HepG2 (cell line): ENCODE results near the gene POC1B. TPM values are rescaled to one million over a fixed set of nuclear protein-coding genes. Genes with fewer than 3 reads are reported as not detected.

Experiments
- ATAC-seq: fragments of 200-7000 bp; cut with Tn5 transposase; 3 replicates; pipeline ENCODE4 v1.9.1; 2020; ENCODE audit warnings: mild to moderate bottlenecking, moderate library complexity
- BruUV-seq: library from RNA; stranded (reverse); fragments of 400-500 nt; replicated peaks from 2 replicates; lab custom pipeline; 2021; lab: Mats Ljungman, UMichigan
- CTCF ChIA-PET: fragments of 300-600 bp; formaldehyde crosslinking; extraction: SDS; loops from one replicate; lab custom pipeline; 2021; ENCODE audit warnings: low total read pairs, inconsistent platforms, low intra/inter-chr PET ratio; lab: Yijun Ruan, JAX
- POLR2A ChIA-PET: fragments of 350-600 bp; sonication (Branson Sonifier 250); formaldehyde crosslinking; loops from one replicate; lab custom pipeline; 2020; ENCODE audit warnings: antibody characterized with exemption, inconsistent platforms; lab: Yijun Ruan, JAX
- DNase-seq: peaks from one replicate; pipeline ENCODE4 v3.0.0-alpha.2; 2015; ENCODE audit warnings: low spot score
- FAIRE-seq: peaks from 3 replicates; lab custom pipeline; 2011; peaks lifted over from hg19 to GRCh38; lab: Jason Lieb, UNC
- H2AFZ ChIP-seq: one replicate; pipeline ENCODE4 v1.6.1; 2011; ENCODE audit warnings: low read length, inconsistent platforms
- H3K27ac ChIP-seq: fragments of 300-600 bp; 3 replicates; pipeline ENCODE4 v1.8.0; 2011; ENCODE audit warnings: mixed run types, mild to moderate bottlenecking, mixed read lengths, low read length, inconsistent platforms; ENCODE audit not compliant: insufficient read depth; ENCODE audit errors: extremely low read length
- H3K27me3 ChIP-seq, 2 experiments: fragments of 200-600 bp in 1 of 2; 2 replicates in 1 of 2; 3 replicates in 1 of 2; pipeline versions ENCODE4 v1.6.0 to v1.8.0; 2011; ENCODE audit warnings: low read length in 2 of 2, mild to moderate bottlenecking in 2 of 2, moderate library complexity in 2 of 2, inconsistent platforms in 1 of 2; ENCODE audit not compliant: insufficient read depth in 2 of 2, control insufficient read depth in 1 of 2
- H3K36me3 ChIP-seq, 2 experiments: fragments of 200-600 bp in 1 of 2; replicated peaks in 1 of 2; 2 replicates in 1 of 2; 3 replicates in 1 of 2; pipeline versions ENCODE4 v1.5.1 to v1.8.0; 2011; ENCODE audit warnings: low read length in 2 of 2, inconsistent platforms in 1 of 2; ENCODE audit not compliant: insufficient read depth in 2 of 2, control insufficient read depth in 1 of 2
- H3K4me1 ChIP-seq: 2 replicates; pipeline ENCODE4 v1.5.1; 2012; ENCODE audit warnings: low read length, inconsistent platforms; ENCODE audit not compliant: insufficient read depth
- H3K4me2 ChIP-seq: 2 replicates; pipeline ENCODE4 v1.6.0; 2011; ENCODE audit warnings: low read depth, low read length, inconsistent platforms
- H3K4me3 ChIP-seq, 3 experiments: fragments of 200-600 bp in 1 of 3; sonication (generic), shearing (Covaris generic) in 1 of 3; replicated peaks in 1 of 3; 2 replicates each; pipeline ENCODE4 v1.5.1; 2011 to 2016; ENCODE audit warnings: low read length in 3 of 3, inconsistent platforms in 2 of 3, low read depth in 2 of 3, mild to moderate bottlenecking in 2 of 3, control low read depth in 1 of 3, mixed read lengths in 1 of 3; ENCODE audit not compliant: insufficient read depth in 1 of 3
- H3K79me2 ChIP-seq: one replicate; pipeline ENCODE4 v1.6.1; 2011; ENCODE audit warnings: low read length, inconsistent platforms; ENCODE audit not compliant: insufficient read depth
- H3K9ac ChIP-seq: 2 replicates; pipeline ENCODE4 v1.6.0; 2011; ENCODE audit warnings: mild to moderate bottlenecking, low read depth, low read length, inconsistent platforms; ENCODE audit not compliant: insufficient read depth
- H3K9me3 ChIP-seq: 2 replicates; pipeline ENCODE4 v1.5.1; 2012; ENCODE audit warnings: mild to moderate bottlenecking, low read length
- H4K20me1 ChIP-seq: 2 replicates; pipeline ENCODE4 v1.6.0; 2011; ENCODE audit warnings: inconsistent platforms, mild to moderate bottlenecking, low read length, moderate library complexity; ENCODE audit not compliant: insufficient read depth
- FOXP1 ChIP-seq, 2 experiments: fragments of 450-650 bp in 1 of 2; IDR thresholded peaks; 2 replicates each; pipeline ENCODE4 v1.6.1; 2017 to 2018; ENCODE audit warnings: antibody characterized with exemption in 1 of 2
- FUBP1 ChIP-seq: sonication (generic); formaldehyde crosslinking; IDR thresholded peaks from 2 replicates; pipeline ENCODE4 v1.5.1; 2020; ENCODE audit warnings: missing genetic modification reagents, mild to moderate bottlenecking, borderline replicate concordance
- GABPB1 ChIP-seq: IDR thresholded peaks from 2 replicates; pipeline ENCODE4 v1.6.1; 2016; ENCODE audit warnings: mild to moderate bottlenecking, missing genetic modification reagents, moderate library complexity, missing compliant biosample characterization
- HNRNPLL ChIP-seq: fragments of 200-400 bp; formaldehyde crosslinking; IDR thresholded peaks from 2 replicates; pipeline ENCODE4 v1.6.1; 2017; ENCODE audit warnings: mild to moderate bottlenecking, low read depth, low read length; ENCODE audit not compliant: poor library complexity, severe bottlenecking
- SRSF4 ChIP-seq: fragments of 200-400 bp; formaldehyde crosslinking; IDR thresholded peaks from one replicate; pipeline ENCODE4 v1.6.1; 2018; ENCODE audit warnings: mild to moderate bottlenecking, low read depth, low read length, moderate library complexity; ENCODE audit not compliant: poor library complexity, severe bottlenecking
- ZFYVE20 ChIP-seq: sonication (generic); formaldehyde crosslinking; IDR thresholded peaks from 2 replicates; pipeline ENCODE4 v1.8.0; 2023; ENCODE audit warnings: low read depth, mild to moderate bottlenecking, moderate library complexity, missing genetic modification reagents, borderline replicate concordance
- ZNF234 ChIP-seq: sonication (generic); formaldehyde crosslinking; conservative IDR thresholded peaks from 2 replicates; pipeline ENCODE4 v1.5.1; 2020; ENCODE audit warnings: mild to moderate bottlenecking, missing genetic modification reagents
- ZNF512 ChIP-seq: sonication (generic); formaldehyde crosslinking; IDR thresholded peaks from 2 replicates; pipeline ENCODE4 v1.4.0; 2020; ENCODE audit warnings: mild to moderate bottlenecking, missing genetic modification reagents
- ZNF567 ChIP-seq: sonication (generic); formaldehyde crosslinking; IDR thresholded peaks from 2 replicates; pipeline ENCODE4 v1.8.1; 2023; ENCODE audit warnings: mild to moderate bottlenecking, missing genetic modification reagents, borderline replicate concordance
- ZNF740 ChIP-seq: sonication (generic); formaldehyde crosslinking; IDR thresholded peaks from 2 replicates; pipeline ENCODE4 v1.4.0; 2020; ENCODE audit warnings: missing genetic modification reagents
- ZNF747 ChIP-seq: sonication (generic); formaldehyde crosslinking; IDR thresholded peaks from 2 replicates; pipeline ENCODE4 v1.8.1; 2023; ENCODE audit warnings: missing genetic modification reagents, mild to moderate bottlenecking, borderline replicate concordance
- ZNF891 ChIP-seq: sonication (generic); formaldehyde crosslinking; IDR thresholded peaks from 2 replicates; pipeline ENCODE4 v1.5.0; 2020; ENCODE audit warnings: mild to moderate bottlenecking, missing genetic modification reagents
- WGBS: methylation state at CpG from one replicate; pipeline ENCODE4 v1.1.6; 2017; ENCODE audit warnings: low lambda C conversion rate; 5-methylcytosine and 5-hydroxymethylcytosine counted together
- in situ Hi-C: cut with HindIII; loops from 2 replicates; pipeline ENCODE4 v1.10.0; 2017; ENCODE audit warnings: low pct_unique_long_range_greater_than_20kb; ENCODE audit not compliant: extremely low pct_ligation_motif_present
- intact Hi-C: fragments of 100-400 bp; cut with micrococcal nuclease; formaldehyde crosslinking; loops from one replicate; pipeline ENCODE4 v1.10.0; 2022; ENCODE audit not compliant: unreplicated experiment
- polyA plus RNA-seq, 8 experiments: library from polyadenylated mRNA; depleted of rRNA in 3 of 8; stranded (reverse) in 7 of 8; unstranded in 1 of 8; fragments of >200 nt; fragmentation: Illumina TruSeq in 4 of 8; extraction: Trizol in 4 of 8; gene quantifications; 2 replicates each; pipeline versions ENCODE4 v1.2.1 to v1.2.3, GENCODE V29; 2011 to 2016; ENCODE audit warnings: low read depth in 4 of 8, missing spikeins in 1 of 8, mixed read lengths in 1 of 8; ENCODE audit not compliant: insufficient read depth in 1 of 8
- total RNA-seq, 5 experiments: library from RNA; depleted of rRNA; stranded (reverse); fragments of >200 nt; fragmentation: Illumina TruSeq; extraction: Trizol; gene quantifications; 2 replicates each; pipeline ENCODE4 v1.2.3, GENCODE V29; 2016; ENCODE audit warnings: low read depth in 1 of 5

POC1B gene
- total and polyA plus RNA-seq, 2 of the 13 experiments (the other 11 are each of a cell fraction or from before 2014, with no cell fraction given), result 9.3 to 11.0 TPM

- Histone ChIP-seq H3K79me2 (no peaks in the 10 kb centered on the region), H3K4me1 (no peaks in the 10 kb centered on the region), H3K27me3 (no peaks in the 10 kb centered on the region), H3K9ac (no peak overlapping the region), H3K4me3 (no peak overlapping the region), H4K20me1 (no peaks in the 10 kb centered on the region), H3K27ac (no peak overlapping the region), H3K36me3 (no peaks in the 10 kb centered on the region), H2AFZ (no peak overlapping the region), H3K9me3 (no peaks in the 10 kb centered on the region), H3K4me2 (no peak overlapping the region)
- intact Hi-C loops (no loop called here), in situ Hi-C loops (no loop called here)
- BruUV-seq, result no TSS peak
- WGBS, result 83% methylated on average over 6 of the region's 6 CpGs
- ATAC-seq (no peak), DNase-seq (no peak), FAIRE-seq (no peak)
- POLR2A ChIA-PET, result no interaction called here
- CTCF ChIA-PET, result interaction anchor here (1.2 kb wide), 1 partner anchor 54 kb away, joined by 7 read pairs; no protein-coding TSS in a partner anchor
- TF ChIP-seq HNRNPLL, result no peak
- no peak for TF ChIP-seq ZNF747 (CRISPR knock-in tag)
- no peak for TF ChIP-seq ZNF234 (CRISPR knock-in tag)
- no peak for TF ChIP-seq FUBP1 (CRISPR knock-in tag)
- TF ChIP-seq ZNF567 (CRISPR knock-in tag), result no peak
- no peak for TF ChIP-seq ZNF891 (CRISPR knock-in tag)
- no peak for TF ChIP-seq ZNF740
- TF ChIP-seq FOXP1 (IDR thresholded peaks at IDR 0.05), result no peak
- TF ChIP-seq FOXP1 (CRISPR knock-in tag; IDR thresholded peaks at IDR 0.05), result no peak
- TF ChIP-seq SRSF4, result no peak
- TF ChIP-seq ZNF512, result no peak
- no peak for TF ChIP-seq ZFYVE20 (CRISPR knock-in tag)
- TF ChIP-seq GABPB1 (CRISPR knock-in tag), result no peak
Observed at GRCh38 chr12:89475203-89475990, 50.5 kb downstream of the POC1B start.
